ENCODE data around the gene SELPLG. TPM values are rescaled to one million over a fixed set of nuclear protein-coding genes. Genes with fewer than 3 reads are reported as not detected.
A peak's percentile ranks its signal among the peaks of the same experiment; 100 is the strongest.

Gene SELPLG
- total RNA-seq, 4 donors from 2014 or later = 2.5 to 10.1 (median 5.6) TPM

- Histone ChIP-seq H3K36me3 (peaks cover 10 to 98% (median 29%) of the 10 kb centered on the region in 3 donors), H3K4me3 (no peak overlapping the region), H3K27me3 (no peaks in the 10 kb centered on the region), H3K9me3 (no peaks in the 10 kb centered on the region), H3K4me1 (peaks cover 0 to 7% (median 0%) of the 10 kb centered on the region in 3 donors), H3K27ac (no peak overlapping the region)
- intact Hi-C loops (cut with DNase I) = no loop called here
- WGBS, 2 donors = 82 to 85% methylated on average over 3 of the region's 3 CpGs
- no peak for DNase-seq
- TF ChIP-seq POLR2A (IDR thresholded peaks at IDR 0.05) = no peak
- no peak for TF ChIP-seq CTCF (IDR thresholded peaks at IDR 0.05)
Measured at GRCh38 chr12:108653922-108654321, 20.2 kb upstream of the SELPLG start.

- peaks cover 0 to 7% (median 0%) of the 10 kb centered on the region in 3 donors for H3K4me1 ChIP-seq
- no peaks in the 10 kb centered on the region for H3K9me3 ChIP-seq
- TF ChIP-seq POLR2A (IDR thresholded peaks at IDR 0.05) (no peak), CTCF (IDR thresholded peaks at IDR 0.05) (no peak)
- no peaks in the 10 kb centered on the region for H3K27me3 ChIP-seq
- intact Hi-C loops (cut with DNase I) = no loop called here
- peaks cover 16 to 98% (median 31%) of the 10 kb centered on the region in 3 donors for H3K36me3 ChIP-seq
- H3K27ac ChIP-seq = no peak overlapping the region
- H3K4me3 ChIP-seq = no peak overlapping the region
- no peak for DNase-seq
Measured at GRCh38 chr12:108653082-108653516, 19.4 kb upstream of the SELPLG start.

GRCh38 chr12:108650083-108650482 lies 16.4 kb upstream of the SELPLG start:
- H3K4me1 ChIP-seq = peaks cover 0 to 33% (median 4%) of the 10 kb centered on the region in 3 donors
- H3K27me3 ChIP-seq = no peaks in the 10 kb centered on the region
- no peak overlapping the region for H3K4me3 ChIP-seq
- no peak for DNase-seq
- peak overlapping the region in 3 of 4 donors; percentile 16 to 54 (median 21) for H3K27ac ChIP-seq
- H3K36me3 ChIP-seq = peaks cover 7 to 97% (median 21%) of the 10 kb centered on the region in 3 donors
- 38 to 56% methylated on average over 1 to 2 of the region's 2 CpGs for WGBS, 2 donors
- no peaks in the 10 kb centered on the region for H3K9me3 ChIP-seq
- intact Hi-C loops (cut with DNase I) = no loop called here
- TF ChIP-seq CTCF (IDR thresholded peaks at IDR 0.05) = no peak
- no peak for TF ChIP-seq POLR2A (IDR thresholded peaks at IDR 0.05)

- Histone ChIP-seq H3K4me1 (peaks cover 0 to 37% (median 6%) of the 10 kb centered on the region in 3 donors), H3K27me3 (no peaks in the 10 kb centered on the region), H3K36me3 (peaks cover 7 to 99% (median 21%) of the 10 kb centered on the region in 3 donors), H3K27ac (peak overlapping the region in 3 of 4 donors; percentile 15 to 21 (median 16)), H3K4me3 (no peak overlapping the region), H3K9me3 (no peaks in the 10 kb centered on the region)
- DNase-seq = no peak
- TF ChIP-seq POLR2A (IDR thresholded peaks at IDR 0.05) (no peak), CTCF (IDR thresholded peaks at IDR 0.05) (no peak)
- WGBS, 2 donors = 27 to 41% methylated on average over 4 of the region's 4 CpGs
- intact Hi-C loops (cut with DNase I) = no loop called here
Measured at GRCh38 chr12:108649669-108650068, 16.0 kb upstream of the SELPLG start.

- 67 to 76% methylated on average over 6 of the region's 6 CpGs for WGBS, 2 donors
- DNase-seq = no peak
- H3K9me3 ChIP-seq = no peaks in the 10 kb centered on the region
- H3K27ac ChIP-seq = peak overlapping the region in 3 of 4 donors; percentile 15 to 21 (median 16)
- H3K36me3 ChIP-seq = peaks cover 7 to 99% (median 21%) of the 10 kb centered on the region in 3 donors
- H3K27me3 ChIP-seq = no peaks in the 10 kb centered on the region
- TF ChIP-seq CTCF (IDR thresholded peaks at IDR 0.05) = no peak
- no peak for TF ChIP-seq POLR2A (IDR thresholded peaks at IDR 0.05)
- intact Hi-C loops (cut with DNase I) = no loop called here
- H3K4me1 ChIP-seq = peaks cover 0 to 43% (median 10%) of the 10 kb centered on the region in 3 donors
- H3K4me3 ChIP-seq = no peak overlapping the region
Measured at GRCh38 chr12:108649126-108649525, 15.4 kb upstream of the SELPLG start.
